Inflammatory macrophage treated with lipopolysaccharide for 1 hour (primary cell): ENCODE data around the gene RARB.

Source experiments
- DNase-seq, 2 donors: peaks; one replicate each; pipeline ENCODE4 v3.0.0-alpha.2; 2020 to 2022

The RARB gene

GRCh38 chr3:25427942-25428788 is at the start of gene RARB:
Gene RARB, plus strand, starts transcription at chr3:25428263. Its CDS starts 469 bp downstream, at chr3:25428732.
- DNase-seq = peak; percentile 51 to 53

GRCh38 chr3:25378786-25379311 is 49.2 kb upstream of the RARB start:
- no peak for DNase-seq

GRCh38 chr3:25380222-25380739 is 47.8 kb upstream of the RARB start:
- DNase-seq = no peak

GRCh38 chr3:25381083-25381482 is 47.0 kb upstream of the RARB start:
- no peak for DNase-seq

GRCh38 chr3:25384471-25384870 is 43.6 kb upstream of the RARB start:
- no peak for DNase-seq

GRCh38 chr3:25385807-25386460 is 42.1 kb upstream of the RARB start:
- DNase-seq = no peak

GRCh38 chr3:25386686-25387255 is 41.3 kb upstream of the RARB start:
- no peak for DNase-seq

- DNase-seq = no peak
These were observed 37.5 kb upstream of the RARB start for GRCh38 chr3:25390605-25391004.

- no peak for DNase-seq
These were observed 31.8 kb upstream of the RARB start for GRCh38 chr3:25396251-25396650.

- no peak for DNase-seq
These were observed 31.4 kb upstream of the RARB start for GRCh38 chr3:25396686-25397085.

- DNase-seq = no peak
These were observed 30.9 kb upstream of the RARB start for GRCh38 chr3:25397150-25397549.

GRCh38 chr3:25400587-25400986 is 27.5 kb upstream of the RARB start:
- no peak for DNase-seq

GRCh38 chr3:25403968-25404367 is 24.1 kb upstream of the RARB start:
- no peak for DNase-seq

GRCh38 chr3:25404569-25404968 is 23.5 kb upstream of the RARB start:
- DNase-seq = no peak

GRCh38 chr3:25405335-25405734 is 22.7 kb upstream of the RARB start:
- DNase-seq = no peak

GRCh38 chr3:25410703-25411102 is 17.4 kb upstream of the RARB start:
- no peak for DNase-seq

GRCh38 chr3:25412269-25412668 is 15.8 kb upstream of the RARB start:
- DNase-seq = no peak

GRCh38 chr3:25416176-25416575 is 11.9 kb upstream of the RARB start:
- DNase-seq = no peak

- DNase-seq = no peak
These were observed 9.5 kb upstream of the RARB start for GRCh38 chr3:25418596-25418995.

GRCh38 chr3:25419251-25419650 is 8.8 kb upstream of the RARB start:
- DNase-seq = no peak

- no peak for DNase-seq
These were observed 7.9 kb upstream of the RARB start for GRCh38 chr3:25420147-25420546.

GRCh38 chr3:25420885-25421284 is 7.2 kb upstream of the RARB start:
- no peak for DNase-seq

- no peak for DNase-seq
These were observed 6.3 kb upstream of the RARB start for GRCh38 chr3:25421747-25422146.
